Left lung (tissue), 10 donors: Measurements from ENCODE around the gene CD1C. TPM values are rescaled to one million over a fixed set of nuclear protein-coding genes. Genes with fewer than 3 reads are reported as not detected.
"Not testable (repeated sequence)": the region's sequence is repeated elsewhere in the genome, so short reads cannot be mapped to it uniquely, and the experiment has no call there.

ENCODE experiments used
- ATAC-seq: fragments of 200-7000 bp; cut with Tn5 transposase; one replicate; pipeline ENCODE4 v1.9.1; 2020; ENCODE audit warnings: moderate library complexity
- DNase-seq, 4 donors: peaks; one replicate each; pipeline ENCODE4 v3.0.0-alpha.2; 2013 to 2020
- H3K27ac ChIP-seq, 2 donors: fragments of 200-600 bp; sonication (generic) in 1 of 2; one replicate each; pipeline versions ENCODE4 v1.5.0 to v1.8.0; 2020 to 2021
- H3K27me3 ChIP-seq, 2 donors: fragments of 200-600 bp; sonication (generic) in 1 of 2; one replicate each; pipeline versions ENCODE4 v1.5.0 to v1.8.0; 2020 to 2021
- H3K36me3 ChIP-seq, 2 donors: fragments of 200-600 bp; sonication (generic) in 1 of 2; one replicate each; pipeline versions ENCODE4 v1.5.0 to v1.8.0; 2020 to 2021
- H3K4me1 ChIP-seq, 2 donors: fragments of 200-600 bp; one replicate each; pipeline ENCODE4 v1.8.0; 2021
- H3K4me3 ChIP-seq, 2 donors: fragments of 200-600 bp; sonication (generic) in 1 of 2; one replicate each; pipeline versions ENCODE4 v1.5.0 to v1.8.0; 2020 to 2021; ENCODE audit warnings: mild to moderate bottlenecking in 1 of 2
- H3K9me3 ChIP-seq, 2 donors: fragments of 200-600 bp; sonication (generic) in 1 of 2; one replicate each; pipeline versions ENCODE4 v1.5.0 to v1.8.0; 2020 to 2021
- CTCF ChIP-seq, 2 donors: fragments of 200-600 bp; sonication (generic) in 1 of 2; IDR thresholded peaks; one replicate each; pipeline versions ENCODE4 v1.5.0 to v1.8.0; 2021; ENCODE audit warnings: antibody characterized with exemption in 2 of 2
- intact Hi-C, 2 donors: fragments of 100-400 bp; cut with DNase I; formaldehyde crosslinking; loops; one replicate each; pipeline versions ENCODE4 v1.11.2 to v1.14.2; 2022
- polyA plus RNA-seq, 6 donors: library from polyadenylated mRNA; unstranded; fragments of 120-200 nt; gene quantifications; one replicate each; pipeline ENCODE4 v1.2.1, GENCODE V29; 2013; ENCODE audit not compliant: insufficient read length in 6 of 6
- total RNA-seq, 2 donors: library from RNA; stranded (reverse); fragmentation: NEBNext Ultra II Directional; extraction: Animal tissue kit (Norgen Biotek cat#: 25700); gene quantifications; one replicate each; pipeline ENCODE4 v1.2.1, GENCODE V29; 2021
- donor health status: DM: no; HTN: yes; CAD: no.
- donor health status: DM: no; HTN: no; CAD: no.

The CD1C gene
- total and polyA plus RNA-seq, 8 donors, result 0.76 to 2.8 (median 1.7) TPM

- DNase-seq (no peak), ATAC-seq (no peak)
- H3K27ac ChIP-seq, result no peak overlapping the region
- no peaks in the 10 kb centered on the region for H3K27me3 ChIP-seq
- H3K9me3 ChIP-seq, result peaks cover 0 to 7% of the 10 kb centered on the region in 2 donors
- intact Hi-C loops, result no loop called here
- no peak overlapping the region for H3K4me3 ChIP-seq
- H3K36me3 ChIP-seq, result no peaks in the 10 kb centered on the region
- no peaks in the 10 kb centered on the region for H3K4me1 ChIP-seq
- TF ChIP-seq CTCF (IDR thresholded peaks at IDR 0.05), result no peak
Observed at GRCh38 chr1:158274797-158275196, 14.9 kb upstream of the CD1C start.

- H3K9me3 ChIP-seq, H3K36me3 ChIP-seq, H3K27ac ChIP-seq, H3K4me3 ChIP-seq, intact Hi-C loops, ATAC-seq, DNase-seq, H3K27me3 ChIP-seq: not testable (repeated sequence)
- peaks cover 0 to 30% of the 10 kb centered on the region in 2 donors for H3K4me1 ChIP-seq
Observed at GRCh38 chr1:158282421-158282820, 7.3 kb upstream of the CD1C start.

- Histone ChIP-seq H3K36me3 (no peaks in the 10 kb centered on the region), H3K27ac (peak overlapping the region in 1 of 2 donors; percentile 7), H3K27me3 (no peaks in the 10 kb centered on the region), H3K4me3 (no peak overlapping the region), H3K4me1 (peaks cover 0 to 34% of the 10 kb centered on the region in 2 donors), H3K9me3 (peaks cover 0 to 9% of the 10 kb centered on the region in 2 donors)
- ATAC-seq (no peak), DNase-seq (no peak)
- TF ChIP-seq CTCF (IDR thresholded peaks at IDR 0.05), result no peak
- intact Hi-C loops, result no loop called here
Observed at GRCh38 chr1:158283965-158284364, 5.8 kb upstream of the CD1C start.

GRCh38 chr1:158285756-158286241 is 3.9 kb upstream of the CD1C start:
- no peaks in the 10 kb centered on the region for H3K9me3 ChIP-seq
- DNase-seq (peak in 2 of 4 donors; percentile 6 to 77), ATAC-seq (peak; percentile 89)
- peaks cover 0 to 49% of the 10 kb centered on the region in 2 donors for H3K4me1 ChIP-seq
- H3K4me3 ChIP-seq, result no peak overlapping the region
- H3K36me3 ChIP-seq, result no peaks in the 10 kb centered on the region
- H3K27ac ChIP-seq, result peak overlapping the region in 1 of 2 donors; percentile 69
- no peaks in the 10 kb centered on the region for H3K27me3 ChIP-seq
- TF ChIP-seq CTCF (IDR thresholded peaks at IDR 0.05), result no peak
- intact Hi-C loops, result no loop called here

GRCh38 chr1:158286487-158286886 is 3.2 kb upstream of the CD1C start:
- no peak for DNase-seq
- no peaks in the 10 kb centered on the region for H3K27me3 ChIP-seq
- TF ChIP-seq CTCF (IDR thresholded peaks at IDR 0.05), result no peak
- no peaks in the 10 kb centered on the region for H3K36me3 ChIP-seq
- intact Hi-C loops, result no loop called here
- no peak overlapping the region for H3K4me3 ChIP-seq
- peak overlapping the region in 1 of 2 donors; percentile 69 for H3K27ac ChIP-seq
- H3K9me3 ChIP-seq, result no peaks in the 10 kb centered on the region
- H3K4me1 ChIP-seq, result peaks cover 0 to 49% of the 10 kb centered on the region in 2 donors
- ATAC-seq, result no peak

- no peak for TF ChIP-seq CTCF (IDR thresholded peaks at IDR 0.05)
- Histone ChIP-seq H3K36me3 (no peaks in the 10 kb centered on the region), H3K4me3 (no peak overlapping the region), H3K27me3 (no peaks in the 10 kb centered on the region), H3K27ac (peak overlapping the region in 1 of 2 donors; percentile 69), H3K4me1 (peaks cover 0 to 49% of the 10 kb centered on the region in 2 donors), H3K9me3 (no peaks in the 10 kb centered on the region)
- DNase-seq (no peak), ATAC-seq (no peak)
- intact Hi-C loops, result no loop called here
Observed at GRCh38 chr1:158286941-158287346, 2.8 kb upstream of the CD1C start.
